Parathyroid adenoma (tissue), 2 donors: ENCODE results near the gene SLC16A2.

Experiments
- H2AFZ ChIP-seq: fragments of 300-600 bp; sonication (generic); one replicate; pipeline ENCODE4 v1.7.0; 2017; ENCODE audit warnings: antibody characterized with exemption, mild to moderate bottlenecking
- H3K27ac ChIP-seq: fragments of 300-600 bp; sonication (generic); one replicate; pipeline ENCODE4 v1.7.0; 2017
- H3K27me3 ChIP-seq: fragments of 300-600 bp; sonication (generic); one replicate; pipeline ENCODE4 v1.7.0; 2017; ENCODE audit warnings: low read length; ENCODE audit not compliant: control insufficient read depth, insufficient read depth
- H3K36me3 ChIP-seq: fragments of 300-600 bp; sonication (generic); one replicate; pipeline ENCODE4 v1.7.0; 2017; ENCODE audit warnings: low read length; ENCODE audit not compliant: control insufficient read depth, insufficient read depth
- H3K4me1 ChIP-seq: fragments of 300-600 bp; sonication (generic); one replicate; pipeline ENCODE4 v1.7.0; 2017; ENCODE audit warnings: control low read depth
- H3K4me2 ChIP-seq: fragments of 300-600 bp; sonication (generic); one replicate; pipeline ENCODE4 v1.7.0; 2017; ENCODE audit warnings: low read length
- H3K4me3 ChIP-seq: fragments of 300-600 bp; sonication (generic); one replicate; pipeline ENCODE4 v1.7.0; 2017; ENCODE audit warnings: low read depth, low read length
- H3K79me2 ChIP-seq: fragments of 300-600 bp; sonication (generic); one replicate; pipeline ENCODE4 v1.7.0; 2017; ENCODE audit warnings: control low read depth
- H3K9ac ChIP-seq: fragments of 300-600 bp; sonication (generic); one replicate; pipeline ENCODE4 v1.7.0; 2017; ENCODE audit warnings: mild to moderate bottlenecking
- H3K9me3 ChIP-seq: fragments of 300-600 bp; sonication (generic); one replicate; pipeline ENCODE4 v1.7.0; 2017; ENCODE audit warnings: low read length; ENCODE audit not compliant: control insufficient read depth
- TF ChIP-seq, protein P1 (sequence below): fragments of 300-600 bp; sonication (generic); IDR thresholded peaks from one replicate; pipeline ENCODE4 v1.7.0; 2017; ENCODE audit warnings: antibody characterized with exemption, mild to moderate bottlenecking
- donor health status: primary hyperparathyroidism.

SLC16A2 gene

DNA sequence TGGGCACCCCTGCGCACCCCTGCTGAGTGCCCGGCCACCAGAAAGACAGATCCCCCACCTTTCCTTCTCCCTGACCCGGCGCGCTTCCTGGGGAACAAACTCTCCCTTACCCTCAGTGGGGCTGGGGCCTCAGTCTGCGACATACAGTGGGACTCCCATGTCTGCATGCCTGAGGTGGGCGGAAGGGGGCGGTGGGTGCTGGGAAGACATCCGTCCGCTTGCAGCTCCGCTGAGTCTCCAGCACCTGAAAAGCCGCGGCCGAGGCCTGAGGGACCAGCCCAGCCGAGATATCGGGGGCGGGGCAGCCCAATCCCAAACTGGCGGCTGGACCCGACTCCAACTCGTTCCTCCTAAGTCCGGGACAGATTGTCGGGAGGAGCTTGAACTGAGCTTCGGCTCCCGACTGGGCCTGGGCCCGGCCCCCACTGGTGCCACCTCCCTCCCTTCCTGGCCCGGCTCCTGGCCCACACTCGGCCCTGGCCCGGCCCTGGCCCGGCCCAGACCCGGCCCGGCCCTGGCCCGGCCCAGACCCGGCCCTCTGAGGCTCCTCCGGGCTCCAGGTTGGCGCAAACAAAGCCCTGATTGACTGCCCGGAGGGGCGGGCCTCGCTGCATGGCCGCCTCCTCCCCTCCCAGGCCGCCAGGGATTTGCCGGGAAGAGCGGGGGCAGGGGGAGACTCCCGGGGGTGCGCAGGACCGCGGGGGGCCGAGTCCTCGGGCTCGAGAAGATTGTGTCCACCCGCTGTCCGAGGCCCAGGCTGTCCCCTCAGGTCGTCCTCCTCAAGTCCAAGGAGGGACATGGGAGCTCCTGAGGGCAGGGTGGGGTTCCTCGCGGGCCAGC, 877 bp upstream of the SLC16A2 start:
- H3K4me2 ChIP-seq = peak overlapping the region; percentile 85
- peak overlapping the region; percentile 55 for H3K4me3 ChIP-seq
- H2AFZ ChIP-seq = peak overlapping the region; percentile 86
- no peaks in the 10 kb centered on the region for H3K9me3 ChIP-seq
- H3K27me3 ChIP-seq = no peaks in the 10 kb centered on the region
- TF ChIP-seq, protein P1, sequence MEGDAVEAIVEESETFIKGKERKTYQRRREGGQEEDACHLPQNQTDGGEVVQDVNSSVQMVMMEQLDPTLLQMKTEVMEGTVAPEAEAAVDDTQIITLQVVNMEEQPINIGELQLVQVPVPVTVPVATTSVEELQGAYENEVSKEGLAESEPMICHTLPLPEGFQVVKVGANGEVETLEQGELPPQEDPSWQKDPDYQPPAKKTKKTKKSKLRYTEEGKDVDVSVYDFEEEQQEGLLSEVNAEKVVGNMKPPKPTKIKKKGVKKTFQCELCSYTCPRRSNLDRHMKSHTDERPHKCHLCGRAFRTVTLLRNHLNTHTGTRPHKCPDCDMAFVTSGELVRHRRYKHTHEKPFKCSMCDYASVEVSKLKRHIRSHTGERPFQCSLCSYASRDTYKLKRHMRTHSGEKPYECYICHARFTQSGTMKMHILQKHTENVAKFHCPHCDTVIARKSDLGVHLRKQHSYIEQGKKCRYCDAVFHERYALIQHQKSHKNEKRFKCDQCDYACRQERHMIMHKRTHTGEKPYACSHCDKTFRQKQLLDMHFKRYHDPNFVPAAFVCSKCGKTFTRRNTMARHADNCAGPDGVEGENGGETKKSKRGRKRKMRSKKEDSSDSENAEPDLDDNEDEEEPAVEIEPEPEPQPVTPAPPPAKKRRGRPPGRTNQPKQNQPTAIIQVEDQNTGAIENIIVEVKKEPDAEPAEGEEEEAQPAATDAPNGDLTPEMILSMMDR = no peak
- H3K36me3 ChIP-seq = no peaks in the 10 kb centered on the region
- H3K9ac ChIP-seq = peak overlapping the region; percentile 37
- H3K79me2 ChIP-seq = no peaks in the 10 kb centered on the region
- no peaks in the 10 kb centered on the region for H3K4me1 ChIP-seq
- H3K27ac ChIP-seq = peak overlapping the region; percentile 85

DNA sequence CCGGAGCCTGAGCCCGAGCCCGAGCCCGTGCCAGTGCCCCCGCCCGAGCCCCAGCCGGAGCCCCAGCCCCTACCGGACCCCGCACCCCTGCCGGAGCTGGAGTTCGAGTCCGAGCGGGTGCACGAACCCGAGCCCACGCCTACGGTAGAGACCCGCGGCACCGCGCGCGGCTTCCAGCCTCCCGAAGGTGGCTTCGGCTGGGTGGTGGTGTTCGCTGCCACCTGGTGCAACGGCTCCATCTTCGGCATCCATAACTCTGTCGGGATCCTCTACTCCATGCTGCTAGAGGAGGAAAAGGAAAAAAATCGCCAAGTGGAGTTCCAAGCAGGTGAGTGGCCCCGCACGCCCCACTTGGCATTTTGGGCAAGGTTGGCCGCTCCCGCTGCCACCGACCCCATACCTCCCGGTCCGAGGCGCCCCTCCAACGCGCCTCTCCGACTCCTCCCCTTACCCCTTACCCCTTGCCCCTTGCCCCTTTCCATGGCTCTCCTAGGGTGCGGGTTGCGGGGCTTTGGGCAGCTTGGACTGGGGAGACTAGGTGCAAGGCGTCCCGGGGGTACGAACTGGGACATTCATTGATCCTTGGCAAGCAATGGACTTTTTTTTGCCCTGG, 553 bp downstream of the SLC16A2 start:
- Histone ChIP-seq H3K4me3 (peak overlapping the region; percentile 55), H3K27me3 (no peaks in the 10 kb centered on the region), H3K27ac (peak overlapping the region; percentile 85), H3K4me2 (peak overlapping the region; percentile 85), H2AFZ (peak overlapping the region; percentile 86), H3K9ac (no peak overlapping the region), H3K4me1 (no peaks in the 10 kb centered on the region), H3K79me2 (no peaks in the 10 kb centered on the region), H3K36me3 (no peaks in the 10 kb centered on the region), H3K9me3 (no peaks in the 10 kb centered on the region)
- TF ChIP-seq, protein P1 = no peak

DNA sequence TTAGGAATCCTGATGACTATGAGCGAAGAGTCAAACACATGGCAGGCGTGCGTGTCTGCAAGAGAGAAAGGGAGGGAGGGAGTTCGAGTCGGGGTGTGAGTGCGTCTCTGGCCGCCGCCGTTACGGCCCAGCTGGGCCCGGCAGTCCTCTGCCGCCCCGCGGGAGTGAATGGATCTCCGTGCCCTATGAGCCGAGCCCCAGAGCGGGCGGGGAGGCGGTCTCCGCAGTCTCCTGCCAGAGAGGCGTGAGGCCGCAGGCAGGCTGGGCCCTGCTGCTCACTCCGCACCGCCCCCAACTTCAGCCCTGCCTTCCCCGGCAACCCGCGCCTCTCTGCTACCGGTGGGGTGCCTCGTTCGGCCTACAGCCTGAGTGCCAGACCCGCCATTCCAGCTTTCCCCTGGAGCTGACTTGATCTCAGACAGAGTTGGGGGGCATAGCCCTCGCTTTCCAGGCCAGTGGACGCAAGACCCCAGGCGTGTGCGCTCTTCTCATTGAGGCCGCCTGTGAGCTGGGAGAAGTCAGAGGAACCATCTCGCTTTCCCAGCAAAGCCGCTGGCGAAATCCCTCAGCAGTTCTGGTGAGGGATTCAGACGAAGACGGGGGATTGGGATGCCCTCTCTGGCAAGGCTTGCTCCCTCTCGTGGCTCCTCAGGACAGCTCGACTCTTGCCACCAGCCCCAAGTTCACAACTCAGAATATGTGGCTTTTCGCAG, 1.4 kb downstream of the SLC16A2 start:
- Histone ChIP-seq H2AFZ (peak overlapping the region; percentile 86), H3K9me3 (no peaks in the 10 kb centered on the region), H3K4me1 (no peaks in the 10 kb centered on the region), H3K4me2 (peak overlapping the region; percentile 85), H3K36me3 (no peaks in the 10 kb centered on the region), H3K79me2 (no peaks in the 10 kb centered on the region), H3K27ac (peak overlapping the region; percentile 85), H3K27me3 (no peaks in the 10 kb centered on the region), H3K4me3 (peak overlapping the region; percentile 55), H3K9ac (no peak overlapping the region)
- TF ChIP-seq, protein P1 = peak; percentile 12

DNA sequence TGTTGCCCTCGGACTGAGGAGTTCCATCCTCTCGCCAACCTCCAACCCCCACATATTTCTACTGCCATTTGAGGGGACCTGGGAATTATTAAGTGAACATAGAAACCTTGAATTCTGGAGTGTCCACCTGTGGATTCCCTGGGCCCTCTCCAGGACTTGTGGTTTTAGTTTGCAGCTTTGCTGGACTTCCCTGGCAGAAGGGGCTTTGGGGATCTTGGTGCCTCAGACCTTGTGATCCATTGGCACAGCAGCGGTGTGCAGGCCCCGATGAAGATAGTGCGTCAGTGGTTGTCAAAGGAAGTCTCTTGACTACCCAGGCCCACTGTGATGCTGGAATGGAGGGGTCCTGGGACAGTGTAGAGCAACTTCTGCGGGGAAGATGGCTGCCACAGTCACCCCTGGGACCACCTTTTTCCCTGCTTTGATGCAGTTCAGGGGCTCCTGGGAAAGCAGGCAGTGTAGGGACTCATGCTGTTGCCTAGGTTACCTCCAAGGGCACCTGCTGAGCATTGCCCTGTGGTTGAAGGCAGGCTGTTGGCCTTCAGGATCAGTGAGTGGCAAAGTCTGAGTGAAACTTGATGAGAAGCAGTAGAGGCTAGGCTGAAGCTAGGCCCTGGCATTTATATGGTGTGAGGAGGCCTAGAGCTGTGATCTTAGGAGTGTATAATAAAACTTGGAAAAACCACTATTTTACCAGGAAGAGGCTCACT, 2.2 kb downstream of the SLC16A2 start:
- no peaks in the 10 kb centered on the region for H3K27me3 ChIP-seq

More for the DNA sequence above, 2.2 kb downstream of the SLC16A2 start:
- Histone ChIP-seq H3K4me2 (no peak overlapping the region), H3K27ac (peak overlapping the region; percentile 85), H3K4me1 (no peaks in the 10 kb centered on the region), H3K9me3 (no peaks in the 10 kb centered on the region), H3K9ac (no peak overlapping the region), H3K79me2 (no peaks in the 10 kb centered on the region), H3K4me3 (no peak overlapping the region), H3K36me3 (no peaks in the 10 kb centered on the region), H2AFZ (peak overlapping the region; percentile 86)
- TF ChIP-seq, protein P1 = no peak
